T-cell (primary cell): ENCODE data around the gene VAMP8. TPM values are rescaled to one million over a fixed set of nuclear protein-coding genes. Genes with fewer than 3 reads are reported as not detected.

Experiments used
- total RNA-seq, 35 experiments: library from RNA in 6 of 35; stranded (reverse) in 6 of 35; fragments of 120-200 nt in 1 of 35; gene quantifications; one replicate each; pipeline versions ENCODE4 v1.2.1 to v1.2.4 and lab custom pipeline; 2013 to 2026

Gene VAMP8
- total RNA-seq, 5 donors from 2014 or later (not counting 1 experiment from before 2014, with no cell fraction given) = 76.2 to 102 (median 84.5) TPM

Other genes starting within 250 kb of the VAMP8 start
- gene TGOLN2, start 249.6 kb upstream of the VAMP8 start, total RNA-seq = 100 to 1,000 TPM; 142 to 175 (median 161) TPM
- gene RETSAT, start 223.1 kb upstream of the VAMP8 start, total RNA-seq = 10 to 100 TPM; 24.2 to 36.3 (median 26.5) TPM
- gene ELMOD3, start 222.8 kb upstream of the VAMP8 start, total RNA-seq = 10 to 100 TPM; 18.8 to 30.9 (median 25.2) TPM
- 10 to 100 TPM; 30.1 to 71.7 (median 41.2) TPM for gene CAPG, start 167.2 kb upstream of the VAMP8 start, total RNA-seq
- gene SH2D6, start 158.9 kb upstream of the VAMP8 start, total RNA-seq = 1 to 10 TPM in 1 of 5 donors, under 1 TPM in 3, not detected in 1; 0.49 to 1.1 (median 0.60) TPM
- gene MAT2A, start 38.4 kb upstream of the VAMP8 start, total RNA-seq = 100 to 1,000 TPM; 110 to 184 (median 165) TPM
- gene GGCX, start 16.1 kb upstream of the VAMP8 start, total RNA-seq = 10 to 100 TPM; 20.4 to 29.7 (median 25.7) TPM
- 10 to 100 TPM; 25.0 to 40.1 (median 33.9) TPM for gene VAMP5, start 6.8 kb downstream of the VAMP8 start, total RNA-seq
- gene RNF181, start 18.2 kb downstream of the VAMP8 start, total RNA-seq = 10 to 100 TPM; 49.9 to 74.6 (median 64.3) TPM
- 10 to 100 TPM in 3 of 5 donors, 1 to 10 TPM in 2; 8.4 to 17.1 (median 16.2) TPM for gene TMEM150A, start 25.1 kb downstream of the VAMP8 start, total RNA-seq
- gene C2orf68, start 34.5 kb downstream of the VAMP8 start, total RNA-seq = 10 to 100 TPM; 45.3 to 77.9 (median 62.4) TPM
- gene USP39, start 38.6 kb downstream of the VAMP8 start, total RNA-seq = 10 to 100 TPM; 48.0 to 68.0 (median 62.1) TPM
- gene SFTPB, start 90.6 kb downstream of the VAMP8 start, total RNA-seq = 10 to 100 TPM in 3 of 5 donors, not detected in 2; 11.6 to 18.6 (median 16.0) TPM
- gene GNLY, start 116.8 kb downstream of the VAMP8 start, total RNA-seq = 100 to 1,000 TPM in 1 of 5 donors, 10 to 100 TPM in 4; 17.3 to 377 (median 82.9) TPM
- under 1 TPM in 1 of 5 donors, not detected in 4; 0.20 TPM for gene ATOH8, start 176.4 kb downstream of the VAMP8 start, total RNA-seq